Measurements from ENCODE around the gene NDUFS6. TPM values are rescaled to one million over a fixed set of nuclear protein-coding genes. Genes with fewer than 3 reads are reported as not detected.

Gene NDUFS6
- total RNA-seq, 1 donor from 2014 or later, result 22.5 TPM

- intact Hi-C loops (cut with micrococcal nuclease), result no loop called here
- Mint-ChIP-seq H3K4me3 (no peak overlapping the region), H3K36me3 (ENCODE audit: low read depth) (no peaks in the 10 kb centered on the region), H3K9me3 (no peaks in the 10 kb centered on the region), H3K27me3 (peaks cover 36% of the 10 kb centered on the region), H3K4me1 (no peaks in the 10 kb centered on the region), H3K27ac (no peak overlapping the region)
- no peak for DNase-seq
- ChIA-PET POLR2A (no interaction called here), CTCF (no interaction called here)
- no peak for ATAC-seq (ENCODE audit: low read depth)
- no peak for TF ChIP-seq CTCF (IDR thresholded peaks at IDR 0.05)
Observed at GRCh38 chr5:1864896-1865440, 63.8 kb downstream of the NDUFS6 start.

- no peaks in the 10 kb centered on the region for H3K36me3 Mint-ChIP-seq (ENCODE audit: low read depth)
- ATAC-seq (ENCODE audit: low read depth) (no peak), DNase-seq (no peak)
- H3K9me3 Mint-ChIP-seq, result no peaks in the 10 kb centered on the region
- H3K27ac Mint-ChIP-seq, result no peak overlapping the region
- H3K4me3 Mint-ChIP-seq, result no peak overlapping the region
- ChIA-PET CTCF (no interaction called here), POLR2A (no interaction called here)
- TF ChIP-seq CTCF (IDR thresholded peaks at IDR 0.05), result no peak
- H3K4me1 Mint-ChIP-seq, result no peaks in the 10 kb centered on the region
- intact Hi-C loops (cut with micrococcal nuclease), result no loop called here
- peaks cover 36% of the 10 kb centered on the region for H3K27me3 Mint-ChIP-seq
Observed at GRCh38 chr5:1865486-1865885, 64.3 kb downstream of the NDUFS6 start.

Other genes with a start within 250 kb of the NDUFS6 start
- 28.7 and 32.8 TPM in 2 replicates for gene MRPL36, start 1.6 kb upstream of the NDUFS6 start, total RNA-seq
- not detected in 2 replicates for gene IRX4, start 81.5 kb downstream of the NDUFS6 start, total RNA-seq

All from activated B cell treated with CpG ODN at 0.5 μM for 24 hours (primary cell).